Esophagus squamous epithelium (tissue), 5 donors: ENCODE data around the gene KCNK4. TPM values are rescaled to one million over a fixed set of nuclear protein-coding genes. Genes with fewer than 3 reads are reported as not detected.
A peak's percentile ranks its signal among the peaks of the same experiment; 100 is the strongest.

Experiments used
- DNase-seq: peaks from one replicate; lab custom pipeline; 2025; lab: John Stamatoyannopoulos, UW
- H3K27ac ChIP-seq, 4 donors: fragments of 200-600 bp; sonication (generic); one replicate each; pipeline ENCODE4 v1.5.1; 2016 to 2019; ENCODE audit warnings: mild to moderate bottlenecking in 1 of 4
- H3K27me3 ChIP-seq, 4 donors: fragments of 200-600 bp; sonication (generic); 1 replicate in 3 of 4; 2 replicates in 1 of 4; pipeline versions ENCODE4 v1.5.1 to v1.6.0; 2017 to 2021; ENCODE audit warnings: antibody characterized with exemption in 1 of 4
- H3K36me3 ChIP-seq, 3 donors: fragments of 200-600 bp; sonication (generic); one replicate each; pipeline ENCODE4 v1.5.1; 2016 to 2019
- H3K4me1 ChIP-seq, 3 donors: fragments of 200-600 bp; sonication (generic); one replicate each; pipeline ENCODE4 v1.5.1; 2017 to 2019
- H3K4me3 ChIP-seq, 4 donors: fragments of 200-600 bp; sonication (generic); 1 replicate in 3 of 4; 2 replicates in 1 of 4; pipeline ENCODE4 v1.5.1; 2016 to 2019; ENCODE audit warnings: mild to moderate bottlenecking in 2 of 4, moderate library complexity in 1 of 4
- H3K9me3 ChIP-seq, 3 donors: fragments of 200-600 bp; sonication (generic); one replicate each; pipeline ENCODE4 v1.5.1; 2016 to 2019
- POLR2A ChIP-seq, 4 donors: fragments of 450-650 bp; IDR thresholded peaks; one replicate each; pipeline ENCODE4 v1.6.1; 2017; ENCODE audit warnings: antibody characterized with exemption in 4 of 4, mild to moderate bottlenecking in 4 of 4, moderate library complexity in 3 of 4
- WGBS, 2 donors: methylation state at CpG; one replicate each; pipeline ENCODE4 v1.1.5; 2018; 5-methylcytosine and 5-hydroxymethylcytosine counted together
- intact Hi-C: fragments of 100-400 bp; cut with DNase I; formaldehyde crosslinking; loops from one replicate; pipeline ENCODE4 v1.15.0; 2022
- total RNA-seq, 4 donors: library from RNA; depleted of rRNA; stranded (reverse); fragments of >200 nt; gene quantifications; one replicate each; pipeline ENCODE4 v1.1.0, GENCODE V29; 2016
- TF ChIP-seq, protein P1 (sequence below), 6 experiments: fragments of 450-650 bp in 4 of 6; fragments of 200-600 bp in 2 of 6; sonication (generic) in 2 of 6; IDR thresholded peaks; one replicate each; pipeline ENCODE4 v1.5.1; 2016 to 2019; ENCODE audit warnings: antibody characterized with exemption in 6 of 6, mild to moderate bottlenecking in 4 of 6, moderate library complexity in 4 of 6
- donor health status: DM: yes; HTN: yes; CAD: no.

KCNK4 gene
- total RNA-seq, 4 donors from 2014 or later: not detected

DNA sequence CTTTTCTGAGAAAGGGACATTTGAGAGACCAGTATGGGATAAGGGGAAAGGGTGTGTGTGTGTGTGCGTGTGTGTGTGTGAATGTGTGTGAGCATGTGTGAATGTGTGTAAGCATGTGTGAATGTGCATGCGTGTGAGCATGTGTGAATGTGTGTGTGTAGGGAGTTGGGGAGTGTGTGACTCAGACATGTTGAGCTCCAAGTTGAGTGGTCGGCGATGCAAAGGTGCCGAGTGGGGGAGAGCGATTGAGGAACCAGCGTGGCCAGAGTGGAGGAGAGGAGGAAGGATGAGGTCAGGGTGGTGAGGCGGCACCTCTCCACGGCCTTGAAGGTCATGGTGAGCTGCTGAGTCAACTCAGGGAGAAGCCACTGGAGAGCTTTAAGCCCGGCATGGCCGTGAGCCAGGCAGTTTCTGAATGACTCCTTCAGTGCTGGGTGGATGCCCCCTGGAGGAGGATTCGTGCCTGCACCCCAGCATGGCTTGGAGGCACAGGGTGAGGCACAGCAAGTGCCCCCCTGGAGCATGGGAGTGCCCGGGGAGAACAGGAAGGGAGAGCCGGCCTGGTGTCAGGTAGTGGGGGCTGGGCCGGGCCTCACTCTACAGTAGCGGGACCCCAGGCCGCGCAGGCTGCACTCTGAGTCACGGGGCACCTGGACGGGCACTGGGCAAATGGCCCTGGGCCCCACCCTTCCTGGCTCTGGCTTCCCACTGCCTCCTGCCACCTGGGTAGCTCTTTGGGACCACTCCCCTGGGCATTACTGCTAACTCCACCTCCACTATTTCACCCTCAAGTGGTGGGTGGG is 40.7 kb downstream of the KCNK4 start:
- 8 to 13% methylated on average over 11 to 12 of the region's 20 CpGs for WGBS, 2 donors
- no peaks in the 10 kb centered on the region for H3K27me3 ChIP-seq
- H3K9me3 ChIP-seq: no peaks in the 10 kb centered on the region
- H3K4me1 ChIP-seq: peaks cover 20 to 66% (median 21%) of the 10 kb centered on the region in 3 donors
- intact Hi-C loops: no loop called here
- H3K36me3 ChIP-seq: no peaks in the 10 kb centered on the region
- H3K4me3 ChIP-seq: peak overlapping the region in 1 of 4 donors; percentile 10
- DNase-seq: no peak
- H3K27ac ChIP-seq: peak overlapping the region; percentile 72 to 88 (median 86)
- TF ChIP-seq, protein P1, sequence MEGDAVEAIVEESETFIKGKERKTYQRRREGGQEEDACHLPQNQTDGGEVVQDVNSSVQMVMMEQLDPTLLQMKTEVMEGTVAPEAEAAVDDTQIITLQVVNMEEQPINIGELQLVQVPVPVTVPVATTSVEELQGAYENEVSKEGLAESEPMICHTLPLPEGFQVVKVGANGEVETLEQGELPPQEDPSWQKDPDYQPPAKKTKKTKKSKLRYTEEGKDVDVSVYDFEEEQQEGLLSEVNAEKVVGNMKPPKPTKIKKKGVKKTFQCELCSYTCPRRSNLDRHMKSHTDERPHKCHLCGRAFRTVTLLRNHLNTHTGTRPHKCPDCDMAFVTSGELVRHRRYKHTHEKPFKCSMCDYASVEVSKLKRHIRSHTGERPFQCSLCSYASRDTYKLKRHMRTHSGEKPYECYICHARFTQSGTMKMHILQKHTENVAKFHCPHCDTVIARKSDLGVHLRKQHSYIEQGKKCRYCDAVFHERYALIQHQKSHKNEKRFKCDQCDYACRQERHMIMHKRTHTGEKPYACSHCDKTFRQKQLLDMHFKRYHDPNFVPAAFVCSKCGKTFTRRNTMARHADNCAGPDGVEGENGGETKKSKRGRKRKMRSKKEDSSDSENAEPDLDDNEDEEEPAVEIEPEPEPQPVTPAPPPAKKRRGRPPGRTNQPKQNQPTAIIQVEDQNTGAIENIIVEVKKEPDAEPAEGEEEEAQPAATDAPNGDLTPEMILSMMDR (IDR thresholded peaks at IDR 0.05): peak; percentile 42 to 95 (median 77)
- TF ChIP-seq POLR2A (IDR thresholded peaks at IDR 0.05): no peak

DNA sequence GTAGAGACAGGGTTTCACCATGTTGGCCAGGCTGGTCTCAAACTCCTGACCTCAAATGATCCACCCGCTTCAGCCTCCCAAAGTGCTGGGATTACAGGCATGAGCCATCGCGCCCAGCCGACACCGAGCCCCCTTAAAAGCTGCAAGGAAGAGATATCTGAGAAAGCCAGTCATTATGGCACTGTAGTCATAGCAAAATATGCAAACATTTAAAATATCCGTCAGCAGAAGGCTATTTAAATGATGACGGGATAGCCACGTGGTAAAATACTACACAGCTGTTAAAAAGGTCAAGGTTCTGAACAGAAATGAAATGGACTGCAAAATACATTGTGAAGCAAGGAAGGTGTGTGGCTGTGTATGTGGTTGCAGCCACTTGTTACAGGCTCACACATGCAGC is 42.5 kb downstream of the KCNK4 start:
- Histone ChIP-seq H3K27me3 (no peaks in the 10 kb centered on the region), H3K36me3 (no peaks in the 10 kb centered on the region), H3K4me3 (no peak overlapping the region), H3K27ac (peak overlapping the region in 2 of 4 donors; percentile 81 to 88), H3K9me3 (no peaks in the 10 kb centered on the region), H3K4me1 (peaks cover 20 to 71% (median 21%) of the 10 kb centered on the region in 3 donors)
- WGBS, 2 donors: 77% methylated on average over 3 to 7 of the region's 8 CpGs
- DNase-seq: no peak
- intact Hi-C loops: no loop called here
- no peak for TF ChIP-seq POLR2A (IDR thresholded peaks at IDR 0.05)
- TF ChIP-seq, protein P1 (IDR thresholded peaks at IDR 0.05): no peak

DNA sequence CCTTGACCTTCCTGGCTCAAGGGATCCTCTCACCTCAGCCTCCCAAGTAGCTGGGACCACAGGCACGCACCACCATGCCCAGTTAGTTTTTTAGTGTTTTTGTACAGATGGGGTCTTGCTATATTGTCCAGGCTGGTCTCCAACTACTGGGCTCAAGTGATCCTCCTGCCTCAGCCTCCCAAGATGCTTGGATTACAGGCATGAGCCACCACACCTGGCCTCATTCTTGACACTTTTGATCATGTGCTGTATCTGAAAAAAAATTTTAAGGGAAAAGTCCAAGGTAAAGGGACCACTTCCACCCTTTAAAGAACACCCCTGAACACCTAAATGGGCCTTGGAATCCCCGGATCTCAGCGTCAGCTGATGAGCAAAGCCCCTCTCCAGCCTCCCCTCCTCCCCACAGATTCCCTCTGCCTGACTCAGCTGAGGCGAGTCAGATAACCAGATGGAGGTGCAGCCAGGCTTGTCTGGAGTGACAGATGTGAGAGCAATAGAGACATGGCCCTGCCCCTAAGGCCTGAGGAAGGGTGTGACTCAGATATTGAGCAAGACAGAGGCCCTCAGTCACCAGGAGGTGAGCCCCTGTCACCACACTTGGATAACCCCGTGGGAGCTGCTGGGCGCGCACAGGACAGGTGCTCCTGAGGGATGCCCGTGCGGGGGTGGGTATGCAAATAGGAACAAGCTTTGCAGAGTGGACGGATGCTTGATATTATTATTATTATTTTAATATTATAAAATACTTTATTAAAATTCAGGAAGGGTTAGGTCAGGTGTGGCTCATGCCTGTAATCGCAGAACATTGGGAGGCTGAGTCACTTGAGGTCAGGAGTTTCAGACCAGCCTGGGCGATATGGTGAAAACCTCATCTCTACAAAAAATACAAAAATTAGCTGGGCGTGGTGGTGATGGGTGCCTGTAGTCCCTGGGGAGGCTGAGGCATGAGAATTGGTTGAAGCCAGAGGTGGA is 43.9 kb downstream of the KCNK4 start:
- H3K27ac ChIP-seq: peak overlapping the region; percentile 51 to 88 (median 76)
- no peaks in the 10 kb centered on the region for H3K36me3 ChIP-seq
- TF ChIP-seq POLR2A (IDR thresholded peaks at IDR 0.05): no peak
- TF ChIP-seq, protein P1 (IDR thresholded peaks at IDR 0.05): no peak
- no peaks in the 10 kb centered on the region for H3K27me3 ChIP-seq
- intact Hi-C loops: no loop called here
- no peak for DNase-seq
- WGBS, 2 donors: 21 to 34% methylated on average over 12 to 13 of the region's 13 CpGs
- no peak overlapping the region for H3K4me3 ChIP-seq
- H3K9me3 ChIP-seq: no peaks in the 10 kb centered on the region
- peaks cover 12 to 74% (median 20%) of the 10 kb centered on the region in 3 donors for H3K4me1 ChIP-seq

DNA sequence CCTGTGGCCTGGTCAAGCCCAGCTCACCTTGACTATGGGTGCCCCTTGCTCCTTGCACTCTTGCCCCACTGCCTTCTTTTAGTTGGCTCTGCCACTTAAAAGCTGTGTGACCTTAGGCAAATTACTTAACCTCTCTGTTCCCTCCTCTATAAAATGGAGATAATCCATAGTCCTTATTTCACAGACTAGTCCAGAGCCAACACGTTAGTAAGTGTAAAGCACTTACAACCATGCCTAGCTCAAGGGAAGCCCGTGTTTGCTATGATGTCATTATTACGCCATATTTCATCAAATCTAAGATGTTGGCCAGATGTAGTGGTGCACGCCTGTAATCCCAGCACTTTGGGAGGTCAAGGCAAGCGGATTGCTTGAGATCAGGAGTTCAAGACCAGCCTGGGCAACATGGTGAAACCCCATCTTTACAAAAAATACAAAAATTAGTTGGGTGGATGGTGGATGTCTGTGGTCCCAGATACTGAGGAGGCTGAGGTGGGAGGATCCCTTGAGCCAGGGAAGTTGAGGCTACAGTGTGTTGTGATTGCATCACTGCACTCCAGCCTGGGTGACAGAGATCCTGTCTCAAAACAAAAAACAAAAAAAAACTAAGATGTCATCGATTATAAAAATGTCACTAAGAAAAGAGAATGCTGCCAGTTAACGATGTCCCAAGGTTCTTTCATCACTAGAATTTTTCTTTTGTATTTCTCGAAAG is 46.6 kb downstream of the KCNK4 start:
- Histone ChIP-seq H3K4me3 (no peak overlapping the region), H3K4me1 (peaks cover 14 to 72% (median 17%) of the 10 kb centered on the region in 3 donors), H3K27ac (peak overlapping the region in 3 of 4 donors; percentile 10 to 88 (median 57)), H3K9me3 (no peaks in the 10 kb centered on the region), H3K27me3 (no peaks in the 10 kb centered on the region), H3K36me3 (no peaks in the 10 kb centered on the region)
- DNase-seq: no peak
- 52 to 69% methylated on average over 7 of the region's 8 CpGs for WGBS, 2 donors
- intact Hi-C loops: no loop called here
- TF ChIP-seq, protein P1 (IDR thresholded peaks at IDR 0.05): no peak
- no peak for TF ChIP-seq POLR2A (IDR thresholded peaks at IDR 0.05)
